ENCODE results near the gene MYBPC2.

Gene MYBPC2

DNA sequence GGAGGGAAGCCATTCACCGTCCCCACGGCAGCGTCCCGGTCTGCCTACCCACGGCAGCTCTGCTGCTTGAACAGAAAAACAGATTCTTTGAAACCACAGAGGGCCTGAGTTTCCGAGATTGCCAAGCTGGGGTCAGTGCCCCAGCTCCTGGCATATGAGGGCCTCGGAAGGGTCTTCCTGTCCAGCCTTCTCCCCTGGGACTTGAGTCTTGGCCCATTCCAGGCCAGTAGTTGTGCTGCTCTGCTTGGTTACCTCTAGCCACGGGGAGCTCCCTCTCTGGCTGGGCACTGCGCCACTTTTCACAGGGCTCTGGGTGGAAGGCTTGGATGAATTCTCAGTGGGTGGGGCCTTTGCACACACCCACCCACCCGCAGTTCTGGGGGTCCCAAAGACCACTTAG lies 22.6 kb upstream of the MYBPC2 start:
- no peak for DNase-seq

DNA sequence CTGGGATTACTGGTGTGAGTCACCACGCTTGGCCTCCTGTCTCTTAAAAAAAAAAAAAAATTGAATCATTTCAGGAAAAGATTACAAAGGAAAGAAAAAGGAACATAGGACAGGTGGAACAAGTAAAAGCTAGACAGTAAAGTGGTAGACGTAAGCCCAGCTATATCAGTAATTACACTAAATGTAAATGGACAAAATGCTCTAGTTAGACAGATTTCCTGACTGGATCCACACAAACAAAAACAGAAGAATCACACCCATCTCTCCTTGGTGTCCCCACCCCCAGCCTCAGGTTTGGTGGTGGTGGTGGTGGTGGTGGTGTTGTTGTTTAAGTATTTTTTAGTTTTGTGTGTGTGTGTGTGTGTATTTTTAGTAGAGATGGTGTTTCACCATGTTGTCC lies 20.3 kb upstream of the MYBPC2 start:
- DNase-seq, result no peak

- no peak for DNase-seq
Measured at GRCh38 chr19:50413096-50413495, 19.6 kb upstream of the MYBPC2 start.

GRCh38 chr19:50413531-50413930 lies 19.2 kb upstream of the MYBPC2 start:
- DNase-seq, result no peak

- DNase-seq, result peak; percentile 75
Measured at GRCh38 chr19:50414864-50415660, 17.6 kb upstream of the MYBPC2 start.

- DNase-seq, result peak; percentile 49
Measured at GRCh38 chr19:50415661-50416033, 17.0 kb upstream of the MYBPC2 start.

- no peak for DNase-seq
Measured at GRCh38 chr19:50416034-50416977, 16.4 kb upstream of the MYBPC2 start.

GRCh38 chr19:50417111-50418081 lies 15.3 kb upstream of the MYBPC2 start:
- DNase-seq, result no peak

DNA sequence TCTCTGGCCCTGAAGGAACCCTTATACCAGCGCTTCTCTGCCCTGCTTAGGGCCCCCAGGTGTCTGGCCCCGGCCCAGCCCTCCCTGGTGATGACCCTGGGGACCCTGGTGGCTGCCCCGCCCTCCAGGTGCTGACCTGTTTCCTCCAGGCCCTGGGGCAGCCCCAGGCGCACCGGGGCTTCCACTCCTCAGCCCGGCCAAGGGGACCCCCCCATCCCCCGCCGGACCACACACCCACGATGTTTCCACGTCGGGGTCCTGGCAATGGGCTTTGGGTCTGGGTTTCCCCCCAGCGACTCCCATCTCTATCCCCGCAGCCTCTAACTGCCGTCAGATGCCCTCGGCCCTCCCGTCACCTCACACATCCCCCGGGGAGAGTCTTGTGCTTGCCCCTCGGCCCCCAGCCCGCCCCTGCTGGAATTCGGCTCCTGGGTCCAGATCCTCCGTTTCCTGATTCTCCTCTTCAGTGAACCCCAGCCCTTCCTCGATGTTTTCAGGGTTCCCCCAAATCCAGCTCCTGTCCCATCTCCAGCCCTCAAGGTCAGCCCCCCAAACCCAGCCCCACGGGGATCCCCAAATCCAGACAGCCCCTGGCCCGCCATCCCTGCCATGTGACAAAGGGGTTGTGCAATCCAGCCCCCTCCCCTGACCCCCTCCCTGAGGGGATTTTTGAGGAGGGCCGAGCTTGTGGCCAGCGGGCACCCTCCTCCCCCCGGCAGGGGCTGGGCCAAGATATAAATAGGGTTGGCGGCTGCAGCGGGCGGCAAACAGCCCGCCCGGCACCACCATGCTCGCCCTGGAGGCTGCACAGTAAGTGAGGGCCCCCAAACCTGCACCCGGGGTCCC lies 14.3 kb upstream of the MYBPC2 start, which contains the start of gene SPIB:
TSS of gene SPIB (plus strand) at position 763 of the 846 bp plus-strand sequence. CDS start at position 788, 25 bp downstream.
- DNase-seq, result no peak

GRCh38 chr19:50419022-50419579 lies 13.6 kb upstream of the MYBPC2 start:
- no peak for DNase-seq

- DNase-seq, result no peak
Measured at GRCh38 chr19:50419580-50420035, 13.1 kb upstream of the MYBPC2 start.

GRCh38 chr19:50420127-50420526 lies 12.6 kb upstream of the MYBPC2 start:
- no peak for DNase-seq

DNA sequence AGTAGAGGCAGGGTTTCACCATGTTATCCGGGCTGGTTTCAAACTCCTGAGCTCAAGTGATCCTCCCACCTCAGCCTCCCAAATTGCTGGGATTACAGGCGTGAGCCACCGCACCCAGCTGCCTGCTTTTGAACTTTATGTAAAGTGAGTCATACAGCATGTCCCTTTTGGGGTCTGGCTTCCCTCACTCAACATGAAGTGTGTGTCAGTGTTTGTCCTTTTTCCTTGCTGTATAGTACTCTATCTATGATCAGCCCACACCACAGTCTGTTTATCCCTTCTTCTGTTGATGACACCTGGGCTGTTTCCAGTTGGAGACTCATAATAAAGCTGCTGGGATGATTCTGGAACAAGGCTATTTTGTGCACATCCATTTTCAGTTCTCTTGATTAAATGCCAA lies 11.9 kb upstream of the MYBPC2 start:
- DNase-seq, result no peak

- DNase-seq, result no peak
Measured at GRCh38 chr19:50422397-50423278, 10.1 kb upstream of the MYBPC2 start.

GRCh38 chr19:50423279-50424113 lies 9.2 kb upstream of the MYBPC2 start:
- no peak for DNase-seq

- no peak for DNase-seq
Measured at GRCh38 chr19:50425581-50425980, 7.1 kb upstream of the MYBPC2 start.

DNA sequence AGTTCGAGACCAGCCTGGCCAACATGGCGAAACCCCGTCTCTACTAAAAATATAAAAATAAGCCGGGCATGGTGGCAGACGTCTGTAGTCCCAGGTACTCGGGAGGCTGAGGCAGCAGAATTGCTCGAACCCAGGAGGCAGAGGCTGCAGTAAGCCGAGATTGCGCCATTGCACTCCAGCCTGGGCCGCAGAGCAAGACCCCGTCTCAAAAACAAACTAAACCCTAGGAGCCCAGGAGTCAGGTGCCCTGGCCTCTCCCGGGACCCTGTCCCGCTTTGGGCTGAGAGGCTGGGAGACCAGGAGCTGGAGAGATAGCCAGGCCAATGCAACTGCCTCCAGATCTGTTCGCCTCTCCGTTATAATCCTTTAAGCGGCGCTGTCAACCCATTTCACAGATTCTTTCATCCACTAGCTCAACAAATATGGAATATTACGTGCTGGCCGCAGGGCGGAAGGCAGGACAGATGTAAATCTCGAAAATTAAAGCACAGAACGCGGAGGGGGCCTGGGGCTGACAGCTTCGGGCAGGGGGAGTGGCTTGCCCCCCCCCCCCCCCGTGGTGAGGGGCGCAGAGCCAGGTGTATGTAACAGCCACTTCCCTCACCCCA lies 5.3 kb upstream of the MYBPC2 start:
- DNase-seq, result no peak

DNA sequence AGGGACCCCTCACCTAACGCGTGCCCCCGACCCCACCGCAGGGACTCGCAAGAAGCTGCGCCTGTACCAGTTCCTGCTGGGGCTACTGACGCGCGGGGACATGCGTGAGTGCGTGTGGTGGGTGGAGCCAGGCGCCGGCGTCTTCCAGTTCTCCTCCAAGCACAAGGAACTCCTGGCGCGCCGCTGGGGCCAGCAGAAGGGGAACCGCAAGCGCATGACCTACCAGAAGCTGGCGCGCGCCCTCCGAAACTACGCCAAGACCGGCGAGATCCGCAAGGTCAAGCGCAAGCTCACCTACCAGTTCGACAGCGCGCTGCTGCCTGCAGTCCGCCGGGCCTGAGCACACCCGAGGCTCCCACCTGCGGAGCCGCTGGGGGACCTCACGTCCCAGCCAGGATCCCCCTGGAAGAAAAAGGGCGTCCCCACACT lies 4.7 kb upstream of the MYBPC2 start:
- DNase-seq, result peak; percentile 93

Data from inflammatory macrophage treated with lipopolysaccharide for 4 hours (primary cell).